Kidney (tissue), 14 donors: Measurements from ENCODE around the gene MRTFB. TPM values are rescaled to one million over a fixed set of nuclear protein-coding genes. Genes with fewer than 3 reads are reported as not detected.

Experiments
- DNase-seq, 5 donors: peaks; one replicate each; pipeline ENCODE4 v3.0.0-alpha.2; 2013 to 2020
- FAIRE-seq: peaks from 2 replicates; lab custom pipeline; 2012; peaks lifted over from hg19 to GRCh38; lab: Jason Lieb, UNC
- H3K27ac ChIP-seq, 2 donors: one replicate each; pipeline ENCODE4 v1.7.0; 2013; ENCODE audit warnings: low read depth in 2 of 2, low read length in 2 of 2, inconsistent platforms in 1 of 2
- H3K27me3 ChIP-seq: one replicate; pipeline ENCODE4 v1.7.1; 2013; ENCODE audit warnings: low read length, inconsistent platforms; ENCODE audit not compliant: control insufficient read depth, insufficient read depth
- H3K36me3 ChIP-seq, 3 donors: one replicate each; pipeline versions ENCODE4 v1.7.0 to v1.7.1; 2013; ENCODE audit warnings: low read length in 3 of 3, control low read depth in 1 of 3, inconsistent platforms in 1 of 3; ENCODE audit not compliant: insufficient read depth in 3 of 3, control insufficient read depth in 2 of 3
- H3K4me1 ChIP-seq, 3 donors: one replicate each; pipeline versions ENCODE4 v1.7.0 to v1.7.1; 2013; ENCODE audit warnings: low read length in 3 of 3, inconsistent platforms in 1 of 3, low read depth in 1 of 3; ENCODE audit not compliant: control insufficient read depth in 2 of 3, insufficient read depth in 2 of 3
- H3K4me3 ChIP-seq, 3 donors: one replicate each; pipeline versions ENCODE4 v1.7.0 to v1.8.1; 2013; ENCODE audit warnings: low read length in 3 of 3, control low read depth in 1 of 3, inconsistent platforms in 1 of 3
- H3K9ac ChIP-seq, 3 donors: one replicate each; pipeline versions ENCODE4 v1.7.0 to v1.7.1; 2013; ENCODE audit warnings: low read length in 3 of 3, control low read depth in 1 of 3, inconsistent platforms in 1 of 3
- H3K9me3 ChIP-seq, 3 donors: one replicate each; pipeline versions ENCODE4 v1.7.0 to v1.7.1; 2013; ENCODE audit warnings: low read length in 3 of 3, control low read depth in 1 of 3, inconsistent platforms in 1 of 3; ENCODE audit not compliant: control insufficient read depth in 2 of 3, insufficient read depth in 1 of 3
- CTCF ChIP-seq: IDR thresholded peaks from 3 replicates; pipeline ENCODE4 v1.5.1; 2012; ENCODE audit warnings: mild to moderate bottlenecking, moderate library complexity, borderline replicate concordance; ENCODE audit not compliant: insufficient read depth; ENCODE audit errors: extremely low read depth
- intact Hi-C: fragments of 100-400 bp; cut with DNase I; formaldehyde crosslinking; loops from one replicate; pipeline ENCODE4 v1.11.1; 2022
- polyA plus RNA-seq: library from polyadenylated mRNA; stranded (reverse); fragments of 350-450 nt; fragmentation: Illumina TruSeq; extraction: RNeasy Lipid Tissue Mini Kit (QIAGEN cat#74804); gene quantifications from one replicate; pipeline ENCODE4 v1.2.3, GENCODE V29; 2014; ENCODE audit warnings: low read depth, low replicate concordance; ENCODE audit not compliant: insufficient read depth
- total RNA-seq: library from RNA; stranded (reverse); fragmentation: NEBNext Ultra II Directional; extraction: Animal tissue kit (Norgen Biotek cat#: 25700); gene quantifications from one replicate; pipeline ENCODE4 v1.2.1, GENCODE V29; 2021
- donor health status: control.
- donor health status: control.
- donor health status: control.
- donor health status: control.
- donor health status: control.
- donor health status: DM: yes; HTN: yes; CAD: no.
- donor health status: Normal renal cell carcinoma (clear cell type).

Gene MRTFB
- total and polyA plus RNA-seq, 2 donors from 2014 or later = 5.1 to 51.0 TPM

DNA sequence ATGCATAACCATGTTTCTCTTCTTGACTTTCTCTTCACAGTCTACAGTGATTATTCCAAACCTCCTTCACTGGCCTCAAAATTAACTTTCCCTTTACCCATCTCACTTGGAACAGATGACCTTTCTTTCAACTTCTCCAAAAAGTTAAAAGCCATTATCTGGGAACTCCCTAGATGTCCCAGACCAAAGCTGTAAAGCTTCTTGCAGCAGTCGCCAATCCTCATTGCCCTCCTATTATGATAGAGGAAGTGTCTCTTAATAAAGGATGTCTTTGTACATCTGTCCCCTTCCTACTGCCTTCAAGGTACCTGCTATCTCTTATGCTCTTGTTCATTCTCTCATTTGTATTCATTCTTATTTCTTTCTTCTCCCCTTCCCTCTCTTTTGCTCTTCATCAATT is 127.5 kb downstream of the MRTFB start:
- intact Hi-C loops = no loop called here
- no peak overlapping the region for H3K9ac ChIP-seq
- H3K27me3 ChIP-seq = no peaks in the 10 kb centered on the region
- no peak overlapping the region for H3K4me3 ChIP-seq
- no peak overlapping the region for H3K27ac ChIP-seq
- no peak for FAIRE-seq
- no peaks in the 10 kb centered on the region for H3K4me1 ChIP-seq
- no peaks in the 10 kb centered on the region for H3K9me3 ChIP-seq
- no peak for DNase-seq
- no peak for TF ChIP-seq CTCF
- no peaks in the 10 kb centered on the region for H3K36me3 ChIP-seq

GRCh38 chr16:14199199-14199598 is 128.1 kb downstream of the MRTFB start:
- DNase-seq (no peak), FAIRE-seq (no peak)
- no peak for TF ChIP-seq CTCF
- H3K4me3 ChIP-seq = no peak overlapping the region
- no peaks in the 10 kb centered on the region for H3K27me3 ChIP-seq
- no peaks in the 10 kb centered on the region for H3K36me3 ChIP-seq
- no peak overlapping the region for H3K9ac ChIP-seq
- no peaks in the 10 kb centered on the region for H3K9me3 ChIP-seq
- intact Hi-C loops = no loop called here
- no peaks in the 10 kb centered on the region for H3K4me1 ChIP-seq
- H3K27ac ChIP-seq = no peak overlapping the region

- no peak for TF ChIP-seq CTCF
- Histone ChIP-seq H3K36me3 (no peaks in the 10 kb centered on the region), H3K4me1 (no peaks in the 10 kb centered on the region), H3K4me3 (no peak overlapping the region), H3K27me3 (no peaks in the 10 kb centered on the region), H3K9me3 (no peaks in the 10 kb centered on the region), H3K27ac (no peak overlapping the region), H3K9ac (no peak overlapping the region)
- DNase-seq (no peak), FAIRE-seq (no peak)
- intact Hi-C loops = no loop called here
Measured at GRCh38 chr16:14199624-14200023, 128.5 kb downstream of the MRTFB start.

- Histone ChIP-seq H3K27ac (no peak overlapping the region), H3K9me3 (no peaks in the 10 kb centered on the region), H3K27me3 (no peaks in the 10 kb centered on the region), H3K4me1 (no peaks in the 10 kb centered on the region), H3K4me3 (peak overlapping the region in 1 of 3 donors; percentile 32), H3K36me3 (peaks cover 0 to 2% (median 0%) of the 10 kb centered on the region in 3 donors), H3K9ac (no peak overlapping the region)
- FAIRE-seq (peak; percentile 30), DNase-seq (no peak)
- no peak for TF ChIP-seq CTCF
- intact Hi-C loops = no loop called here
Measured at GRCh38 chr16:14202095-14202494, 131.0 kb downstream of the MRTFB start.
